WI38 (cell line): ENCODE measurements around the gene UBAC2.

Source experiments
- H3K4me3 ChIP-seq: 2 replicates; pipeline ENCODE4 v1.5.1; 2011; ENCODE audit warnings: low read depth, mild to moderate bottlenecking, control low read depth, low read length
- CTCF ChIP-seq: IDR thresholded peaks from 2 replicates; pipeline ENCODE4 v1.5.1; 2012; ENCODE audit warnings: low read depth, mild to moderate bottlenecking, control low read depth, low read length

Gene UBAC2

GRCh38 chr13:99305566-99305965 is 104.9 kb downstream of the UBAC2 start:
- no peak for TF ChIP-seq CTCF
- no peak overlapping the region for H3K4me3 ChIP-seq

- no peak for TF ChIP-seq CTCF
- no peak within 1 kb of the TSS for H3K4me3 ChIP-seq
Observed at GRCh38 chr13:99307247-99307646, 106.6 kb downstream of the UBAC2 start, which contains the start of gene GPR183. Gene GPR183 (minus strand): TSS chr13:99307399. CDS start chr13:99296145, 11,254 bp downstream.

- no peak overlapping the region for H3K4me3 ChIP-seq
- TF ChIP-seq CTCF = no peak
Observed at GRCh38 chr13:99307648-99308339, 107.1 kb downstream of the UBAC2 start.

- TF ChIP-seq CTCF = no peak
Observed at GRCh38 chr13:99308471-99309087, 107.9 kb downstream of the UBAC2 start.

GRCh38 chr13:99310382-99311031 is 109.9 kb downstream of the UBAC2 start:
- no peak for TF ChIP-seq CTCF
- no peak overlapping the region for H3K4me3 ChIP-seq

More at GRCh38 chr13:99308471-99309087, 107.9 kb downstream of the UBAC2 start:
- no peak overlapping the region for H3K4me3 ChIP-seq

- no peak for TF ChIP-seq CTCF
Observed at GRCh38 chr13:99311137-99311536, 110.5 kb downstream of the UBAC2 start.

More at GRCh38 chr13:99311137-99311536, 110.5 kb downstream of the UBAC2 start:
- H3K4me3 ChIP-seq = no peak overlapping the region
